Measurements from ENCODE around the gene CD40.
"Not testable (repeated sequence)": the region's sequence is repeated elsewhere in the genome, so short reads cannot be mapped to it uniquely, and the experiment has no call there.

Gene CD40

GRCh38 chr20:46099491-46100287 lies 18.4 kb upstream of the CD40 start:
- FAIRE-seq = no peak

- FAIRE-seq = not testable (repeated sequence)
Observed at GRCh38 chr20:46100444-46100843, 17.7 kb upstream of the CD40 start.

- FAIRE-seq = no peak
Observed at GRCh38 chr20:46100988-46101387, 17.1 kb upstream of the CD40 start.

- FAIRE-seq = no peak
Observed at GRCh38 chr20:46101957-46102356, 16.2 kb upstream of the CD40 start.

- FAIRE-seq = no peak
Observed at GRCh38 chr20:46102940-46103339, 15.2 kb upstream of the CD40 start.

GRCh38 chr20:46104262-46104661 lies 13.9 kb upstream of the CD40 start:
- no peak for FAIRE-seq

- FAIRE-seq = no peak
Observed at GRCh38 chr20:46107061-46107460, 11.1 kb upstream of the CD40 start.

- FAIRE-seq = no peak
Observed at GRCh38 chr20:46108435-46108841, 9.7 kb upstream of the CD40 start.

GRCh38 chr20:46108976-46109375 lies 9.1 kb upstream of the CD40 start:
- no peak for FAIRE-seq

- FAIRE-seq = no peak
Observed at GRCh38 chr20:46111028-46111835, 6.9 kb upstream of the CD40 start.

- FAIRE-seq = no peak
Observed at GRCh38 chr20:46111836-46112212, 6.3 kb upstream of the CD40 start.

- no peak for FAIRE-seq
Observed at GRCh38 chr20:46112430-46113112, 5.5 kb upstream of the CD40 start.

- no peak for FAIRE-seq
Observed at GRCh38 chr20:46113113-46113470, 5.0 kb upstream of the CD40 start.

- FAIRE-seq = no peak
Observed at GRCh38 chr20:46114449-46114848, 3.7 kb upstream of the CD40 start.

- no peak for FAIRE-seq
Observed at GRCh38 chr20:46118481-46119020, 437 bp downstream of the CD40 start.

GRCh38 chr20:46119028-46119546 lies 973 bp downstream of the CD40 start:
- FAIRE-seq = no peak

- no peak for FAIRE-seq
Observed at GRCh38 chr20:46119547-46119946, 1.4 kb downstream of the CD40 start.

- no peak for FAIRE-seq
Observed at GRCh38 chr20:46120136-46120535, 2.0 kb downstream of the CD40 start.

GRCh38 chr20:46121184-46121930 lies 3.2 kb downstream of the CD40 start:
- FAIRE-seq = no peak

GRCh38 chr20:46122071-46122470 lies 4.0 kb downstream of the CD40 start:
- no peak for FAIRE-seq

GRCh38 chr20:46122516-46123481 lies 4.7 kb downstream of the CD40 start:
- FAIRE-seq = no peak
